Stimulated activated naive B cell treated with anti-CD40 and anti-IgM and Interleukin-4, amounts not matched to agents 10 μg/mL and 1 μg/mL and 100 μg/mL, for 72 hours (primary cell): ENCODE results near the gene EPB41L4B.

Experiments used
- ATAC-seq, 2 donors: fragments of 150-1000 bp; cut with Tn5 transposase; replicated peaks; 2 replicates each; pipeline ENCODE4 v1.10.0; 2021; ENCODE audit warnings: moderate library complexity in 1 of 2
- DNase-seq: peaks from one replicate; pipeline ENCODE4 v3.0.0; 2021
- H3K27ac Mint-ChIP-seq: one replicate; pipeline ENCODE4 v1.8.0; 2022; ENCODE audit warnings: mild to moderate bottlenecking, mixed read lengths
- H3K27me3 Mint-ChIP-seq, 2 donors: one replicate each; pipeline ENCODE4 v1.8.0; 2022; ENCODE audit warnings: mixed read lengths in 2 of 2
- H3K36me3 Mint-ChIP-seq, 2 donors: one replicate each; pipeline ENCODE4 v1.8.0; 2022; ENCODE audit warnings: mixed read lengths in 2 of 2, mild to moderate bottlenecking in 1 of 2
- H3K4me1 Mint-ChIP-seq, 2 donors: one replicate each; pipeline ENCODE4 v1.8.0; 2022; ENCODE audit warnings: mixed read lengths in 2 of 2, mild to moderate bottlenecking in 1 of 2
- H3K4me3 Mint-ChIP-seq, 2 donors: one replicate each; pipeline ENCODE4 v1.8.0; 2022; ENCODE audit warnings: mild to moderate bottlenecking in 2 of 2, mixed read lengths in 2 of 2, moderate library complexity in 1 of 2
- H3K9me3 Mint-ChIP-seq, 2 donors: one replicate each; pipeline ENCODE4 v1.8.0; 2022; ENCODE audit warnings: mixed read lengths in 2 of 2, mild to moderate bottlenecking in 1 of 2

The EPB41L4B gene

GRCh38 chr9:109245310-109245897, 75.5 kb downstream of the EPB41L4B start:
- H3K27ac Mint-ChIP-seq, result no peak overlapping the region
- H3K4me1 Mint-ChIP-seq, result peaks cover 2 to 8% of the 10 kb centered on the region in 2 donors
- ATAC-seq (no peak), DNase-seq (no peak)
- H3K27me3 Mint-ChIP-seq, result peaks cover 32 to 35% of the 10 kb centered on the region in 2 donors
- no peaks in the 10 kb centered on the region for H3K9me3 Mint-ChIP-seq
- H3K4me3 Mint-ChIP-seq, result no peak overlapping the region
- H3K36me3 Mint-ChIP-seq, result no peaks in the 10 kb centered on the region

DNA sequence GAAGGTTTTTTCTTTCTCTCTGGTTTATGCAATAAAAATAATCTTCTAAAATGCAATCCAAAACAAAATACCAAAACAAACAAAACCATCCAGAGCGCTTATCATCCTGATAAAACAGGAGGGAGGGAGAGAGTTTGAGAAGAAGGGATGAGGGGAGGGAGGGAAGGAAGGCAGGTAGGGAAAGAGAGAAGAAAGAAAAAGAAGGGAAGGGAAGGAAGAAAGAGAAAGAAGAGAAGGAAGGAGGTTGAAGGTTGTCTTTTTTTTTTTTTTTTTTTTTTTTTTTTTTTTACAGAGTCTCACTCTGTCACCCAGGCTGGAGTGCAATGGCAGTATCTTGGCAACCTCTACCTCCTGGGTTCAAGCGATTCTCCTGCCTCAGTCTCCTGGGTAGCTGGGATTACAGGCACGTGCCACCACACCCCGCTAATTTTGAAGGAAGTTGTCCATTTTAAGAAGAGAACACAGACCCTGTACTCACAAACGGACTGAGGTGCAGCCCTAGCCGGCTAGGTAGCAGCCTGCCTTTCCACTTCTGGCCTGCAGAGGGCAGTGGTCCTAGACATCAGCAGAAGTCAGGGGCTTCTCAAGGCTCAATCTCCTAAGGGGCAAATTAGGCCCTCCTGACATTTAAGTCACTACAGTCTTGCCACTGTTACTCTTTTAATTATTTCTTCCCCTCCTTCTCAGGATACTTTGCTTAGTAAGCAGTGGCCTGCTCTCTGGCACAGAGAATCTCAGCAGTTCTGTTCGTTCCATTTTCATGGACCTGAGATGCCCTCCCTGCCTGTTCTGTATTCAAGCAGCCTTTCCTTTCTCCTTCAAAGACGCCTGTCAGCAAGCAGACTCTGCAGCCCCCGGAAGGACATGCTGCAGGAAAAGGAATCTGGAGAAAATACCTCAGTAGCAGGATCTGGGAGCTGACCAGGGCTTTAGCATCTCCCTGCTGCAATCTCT, 76.4 kb downstream of the EPB41L4B start:
- DNase-seq (peak; percentile 48), ATAC-seq (peak; percentile 87 to 92)
- H3K4me3 Mint-ChIP-seq, result no peak overlapping the region
- peaks cover 2 to 8% of the 10 kb centered on the region in 2 donors for H3K4me1 Mint-ChIP-seq
- peaks cover 35 to 36% of the 10 kb centered on the region in 2 donors for H3K27me3 Mint-ChIP-seq
- H3K9me3 Mint-ChIP-seq, result no peaks in the 10 kb centered on the region
- no peaks in the 10 kb centered on the region for H3K36me3 Mint-ChIP-seq
- no peak overlapping the region for H3K27ac Mint-ChIP-seq

- ATAC-seq, result no peak
Measured at GRCh38 chr9:109242741-109243140, 78.1 kb downstream of the EPB41L4B start.

GRCh38 chr9:109242014-109242413, 78.8 kb downstream of the EPB41L4B start:
- Mint-ChIP-seq H3K4me1 (peaks cover 2 to 8% of the 10 kb centered on the region in 2 donors), H3K4me3 (no peak overlapping the region), H3K27me3 (peaks cover 54 to 57% of the 10 kb centered on the region in 2 donors), H3K9me3 (peaks cover 0 to 2% of the 10 kb centered on the region in 2 donors), H3K36me3 (no peaks in the 10 kb centered on the region), H3K27ac (no peak overlapping the region)
- DNase-seq (no peak), ATAC-seq (no peak)

More at GRCh38 chr9:109242741-109243140, 78.1 kb downstream of the EPB41L4B start:
- no peak overlapping the region for H3K27ac Mint-ChIP-seq
- no peak for DNase-seq
- peaks cover 0 to 2% of the 10 kb centered on the region in 2 donors for H3K9me3 Mint-ChIP-seq
- no peak overlapping the region for H3K4me3 Mint-ChIP-seq
- H3K36me3 Mint-ChIP-seq, result no peaks in the 10 kb centered on the region
- H3K27me3 Mint-ChIP-seq, result peaks cover 49 to 50% of the 10 kb centered on the region in 2 donors
- peaks cover 2 to 8% of the 10 kb centered on the region in 2 donors for H3K4me1 Mint-ChIP-seq

DNA sequence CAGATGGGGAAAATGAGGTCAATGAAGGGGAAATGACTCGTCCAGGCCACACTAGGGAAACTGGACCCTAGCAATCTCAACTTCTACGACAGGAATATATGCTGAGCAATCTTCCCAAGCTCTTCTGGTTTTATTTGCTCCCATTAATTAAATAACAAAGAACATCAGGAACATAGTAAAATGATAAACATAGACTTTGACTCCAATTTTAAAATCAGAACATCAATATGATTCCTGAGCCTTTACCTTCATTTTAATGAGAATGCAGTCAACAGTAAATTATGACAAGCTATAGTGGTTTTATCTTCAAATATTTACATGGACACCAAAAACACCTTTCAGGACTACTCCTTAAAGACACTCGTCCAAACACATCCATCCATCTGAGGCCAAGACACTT, 79.7 kb downstream of the EPB41L4B start:
- Mint-ChIP-seq H3K9me3 (peaks cover 0 to 2% of the 10 kb centered on the region in 2 donors), H3K4me1 (peaks cover 2 to 8% of the 10 kb centered on the region in 2 donors), H3K36me3 (no peaks in the 10 kb centered on the region), H3K4me3 (no peak overlapping the region), H3K27me3 (peaks cover 56 to 63% of the 10 kb centered on the region in 2 donors), H3K27ac (no peak overlapping the region)
- DNase-seq, result no peak
- ATAC-seq, result no peak

GRCh38 chr9:109239240-109239639, 81.6 kb downstream of the EPB41L4B start:
- H3K27me3 Mint-ChIP-seq, result peaks cover 41 to 57% of the 10 kb centered on the region in 2 donors
- H3K27ac Mint-ChIP-seq, result no peak overlapping the region

GRCh38 chr9:109238655-109239054, 82.2 kb downstream of the EPB41L4B start:
- no peak overlapping the region for H3K4me3 Mint-ChIP-seq
- H3K36me3 Mint-ChIP-seq, result no peaks in the 10 kb centered on the region
- H3K4me1 Mint-ChIP-seq, result no peaks in the 10 kb centered on the region
- no peak for DNase-seq
- ATAC-seq, result no peak
- H3K9me3 Mint-ChIP-seq, result peaks cover 0 to 2% of the 10 kb centered on the region in 2 donors
- no peak overlapping the region for H3K27ac Mint-ChIP-seq
- peaks cover 40 to 57% of the 10 kb centered on the region in 2 donors for H3K27me3 Mint-ChIP-seq

More at GRCh38 chr9:109239240-109239639, 81.6 kb downstream of the EPB41L4B start:
- ATAC-seq, result no peak
- Mint-ChIP-seq H3K36me3 (no peaks in the 10 kb centered on the region), H3K4me1 (peaks cover 0 to under 1% of the 10 kb centered on the region in 2 donors), H3K4me3 (no peak overlapping the region), H3K9me3 (peaks cover 0 to 2% of the 10 kb centered on the region in 2 donors)
- DNase-seq, result no peak

- no peak for ATAC-seq
- Mint-ChIP-seq H3K27ac (no peak overlapping the region), H3K27me3 (peaks cover 41 to 51% of the 10 kb centered on the region in 2 donors), H3K9me3 (peaks cover 0 to 2% of the 10 kb centered on the region in 2 donors), H3K36me3 (no peaks in the 10 kb centered on the region), H3K4me1 (no peaks in the 10 kb centered on the region), H3K4me3 (no peak overlapping the region)
- DNase-seq, result no peak
Measured at GRCh38 chr9:109238125-109238524, 82.7 kb downstream of the EPB41L4B start.

DNA sequence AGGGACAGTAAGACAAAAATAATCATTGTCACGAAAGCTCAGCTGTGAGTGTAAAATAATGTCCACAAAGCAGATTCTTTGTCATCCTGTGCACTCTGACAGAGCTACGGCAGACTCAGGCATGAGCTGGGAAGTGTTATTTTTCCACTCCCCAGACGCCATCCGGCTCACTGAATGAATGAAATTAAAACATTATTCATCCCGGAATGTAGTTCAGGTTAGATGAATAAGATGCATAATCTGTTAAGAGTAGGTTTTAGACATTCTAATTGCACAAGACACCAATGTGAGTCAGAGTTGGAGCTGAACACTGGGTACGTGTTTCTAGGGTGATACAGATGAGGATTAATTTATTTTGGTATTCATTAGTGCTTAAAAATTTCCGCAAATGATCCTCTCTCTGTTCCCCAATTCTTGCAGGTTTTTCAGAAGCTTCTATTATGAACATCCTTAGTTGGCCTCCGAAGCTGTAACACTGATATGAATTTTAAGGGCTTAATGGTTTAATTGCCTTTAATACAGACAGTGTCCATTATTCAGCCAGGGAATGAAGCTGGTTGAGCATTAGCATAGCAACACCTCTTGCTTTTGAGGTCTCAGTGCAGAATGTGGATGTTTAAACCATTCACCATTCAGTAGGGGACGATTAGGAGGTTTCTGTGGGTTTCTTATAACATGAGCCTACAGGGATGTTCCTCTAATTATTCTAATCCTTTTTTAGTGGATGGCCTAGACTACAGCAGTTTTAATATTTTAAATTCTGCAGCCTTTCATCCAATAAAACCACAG, 88.2 kb downstream of the EPB41L4B start:
- DNase-seq, result no peak
- no peak overlapping the region for H3K4me3 Mint-ChIP-seq
- no peak overlapping the region for H3K27ac Mint-ChIP-seq
- peaks cover 22 to 26% of the 10 kb centered on the region in 2 donors for H3K27me3 Mint-ChIP-seq
- no peaks in the 10 kb centered on the region for H3K36me3 Mint-ChIP-seq
- H3K4me1 Mint-ChIP-seq, result no peaks in the 10 kb centered on the region
- ATAC-seq, result no peak
- no peaks in the 10 kb centered on the region for H3K9me3 Mint-ChIP-seq

DNA sequence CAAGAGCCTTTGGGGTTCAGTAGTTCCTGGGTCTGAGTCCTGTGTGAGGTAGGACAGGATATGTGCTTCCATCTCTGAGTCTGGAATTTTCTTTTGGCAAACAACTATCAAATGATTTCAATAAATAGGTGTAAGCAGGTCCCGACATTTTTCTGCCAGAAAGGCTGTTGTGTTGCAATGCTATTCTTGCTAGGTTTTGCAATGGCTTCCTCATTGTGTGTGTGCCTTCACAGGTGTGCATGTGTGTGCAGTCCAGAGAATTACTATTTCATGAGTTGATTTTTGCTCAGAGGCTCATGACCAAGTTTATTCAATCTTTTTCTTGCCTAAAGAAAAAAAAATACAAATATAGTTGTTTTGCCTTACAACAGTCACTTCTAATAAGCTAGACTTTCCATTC, 89.3 kb downstream of the EPB41L4B start:
- H3K27ac Mint-ChIP-seq, result no peak overlapping the region

DNA sequence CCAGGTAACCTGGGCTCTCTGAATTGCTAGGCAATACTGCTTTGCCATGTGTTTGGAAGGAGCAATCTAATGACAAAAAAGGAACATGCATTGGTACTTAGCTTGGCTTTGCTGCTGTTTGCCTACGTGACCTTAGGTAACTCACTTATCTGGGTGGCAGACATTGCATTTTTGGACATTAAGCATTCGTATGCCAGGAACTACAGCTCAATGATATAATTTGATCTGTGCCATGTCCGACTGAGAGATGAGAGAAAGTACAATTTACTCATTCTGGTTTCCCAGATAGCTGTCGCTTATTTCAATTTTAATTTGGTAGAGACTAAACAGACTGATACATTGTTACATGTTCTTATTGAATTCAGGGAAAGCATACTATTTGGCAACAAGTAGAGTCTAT, 90.6 kb downstream of the EPB41L4B start:
- Mint-ChIP-seq H3K27ac (no peak overlapping the region), H3K4me3 (no peak overlapping the region), H3K9me3 (no peaks in the 10 kb centered on the region), H3K27me3 (peaks cover 10 to 15% of the 10 kb centered on the region in 2 donors), H3K36me3 (no peaks in the 10 kb centered on the region), H3K4me1 (no peaks in the 10 kb centered on the region)
- DNase-seq (no peak), ATAC-seq (no peak)

More for the DNA sequence above, 89.3 kb downstream of the EPB41L4B start:
- Mint-ChIP-seq H3K9me3 (no peaks in the 10 kb centered on the region), H3K4me3 (no peak overlapping the region), H3K27me3 (peaks cover 13 to 16% of the 10 kb centered on the region in 2 donors), H3K4me1 (no peaks in the 10 kb centered on the region), H3K36me3 (no peaks in the 10 kb centered on the region)
- no peak for ATAC-seq
- DNase-seq, result no peak

DNA sequence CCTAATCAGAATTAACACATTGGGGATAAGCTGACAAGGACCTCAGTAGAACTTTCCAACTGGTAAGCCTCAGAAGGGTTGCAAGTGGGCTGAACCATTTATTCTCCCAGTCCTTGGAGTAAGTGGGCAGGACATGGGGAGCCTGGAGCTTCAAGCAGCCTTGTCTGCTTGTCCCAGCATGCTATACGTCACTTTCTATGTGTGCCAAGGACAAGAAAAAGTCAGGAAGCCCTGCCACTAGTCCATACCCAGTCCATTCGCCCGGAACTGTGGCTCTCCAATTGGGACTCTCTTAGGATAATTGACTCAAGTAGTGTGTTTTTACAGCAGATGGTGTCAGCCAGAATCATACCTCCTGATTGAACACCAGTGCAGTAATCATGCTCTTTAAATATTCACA, 91.2 kb downstream of the EPB41L4B start:
- peaks cover 5 to 15% of the 10 kb centered on the region in 2 donors for H3K27me3 Mint-ChIP-seq
- no peak overlapping the region for H3K27ac Mint-ChIP-seq
- DNase-seq, result no peak
- H3K4me3 Mint-ChIP-seq, result no peak overlapping the region
- H3K36me3 Mint-ChIP-seq, result no peaks in the 10 kb centered on the region
- no peaks in the 10 kb centered on the region for H3K9me3 Mint-ChIP-seq
- H3K4me1 Mint-ChIP-seq, result no peaks in the 10 kb centered on the region
- no peak for ATAC-seq

GRCh38 chr9:109228093-109228642, 92.7 kb downstream of the EPB41L4B start:
- DNase-seq (no peak), ATAC-seq (no peak)
- no peaks in the 10 kb centered on the region for H3K9me3 Mint-ChIP-seq
- no peaks in the 10 kb centered on the region for H3K36me3 Mint-ChIP-seq
- H3K27me3 Mint-ChIP-seq, result peaks cover 0 to 8% of the 10 kb centered on the region in 2 donors
- no peak overlapping the region for H3K27ac Mint-ChIP-seq
- H3K4me3 Mint-ChIP-seq, result no peak overlapping the region
- no peaks in the 10 kb centered on the region for H3K4me1 Mint-ChIP-seq

DNA sequence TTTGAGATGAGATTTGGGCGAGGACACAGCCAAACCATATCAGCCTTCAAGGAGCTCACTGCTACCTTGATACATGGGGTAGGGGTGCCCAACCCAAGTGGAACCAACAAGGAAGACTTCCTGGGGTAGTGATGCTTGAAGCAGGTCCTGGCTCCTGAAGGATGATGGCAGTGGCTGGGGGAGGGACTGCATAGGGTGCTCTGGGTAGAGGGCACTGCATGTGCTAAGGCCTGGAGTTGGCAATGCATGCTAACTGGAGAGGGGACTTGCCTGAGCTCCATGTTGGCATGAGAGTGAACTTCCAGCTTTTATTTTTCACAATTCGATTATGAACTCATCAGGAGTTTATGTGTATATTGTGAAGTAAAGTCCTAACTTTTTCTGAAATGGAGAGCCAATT, 95.2 kb downstream of the EPB41L4B start:
- DNase-seq (no peak), ATAC-seq (no peak)
- H3K4me3 Mint-ChIP-seq, result no peak overlapping the region
- no peaks in the 10 kb centered on the region for H3K36me3 Mint-ChIP-seq
- peaks cover 0 to 2% of the 10 kb centered on the region in 2 donors for H3K9me3 Mint-ChIP-seq
- peaks cover 10 to 15% of the 10 kb centered on the region in 2 donors for H3K27me3 Mint-ChIP-seq
- no peak overlapping the region for H3K27ac Mint-ChIP-seq
- H3K4me1 Mint-ChIP-seq, result no peaks in the 10 kb centered on the region
